Type B pancreatic cell (in vitro differentiated cells): ENCODE results near the gene ADAMTS20. TPM values are rescaled to one million over a fixed set of nuclear protein-coding genes. Genes with fewer than 3 reads are reported as not detected.
A peak's percentile ranks its signal among the peaks of the same experiment; 100 is the strongest.

Source experiments
- DNase-seq: peaks from one replicate; pipeline ENCODE4 v3.0.0; 2021; ENCODE audit warnings: mixed read lengths; ENCODE audit not compliant: unreplicated experiment; ENCODE audit errors: extremely low spot score
- H3K27ac Mint-ChIP-seq: 2 replicates; pipeline ENCODE4 v1.8.0; 2021; ENCODE audit warnings: mild to moderate bottlenecking, mixed read lengths
- H3K27me3 Mint-ChIP-seq: 2 replicates; pipeline ENCODE4 v1.8.0; 2021; ENCODE audit warnings: mixed read lengths
- H3K36me3 Mint-ChIP-seq: 2 replicates; pipeline ENCODE4 v1.8.0; 2021; ENCODE audit warnings: mixed read lengths
- H3K4me1 Mint-ChIP-seq: one replicate; pipeline ENCODE4 v1.8.0; 2021; ENCODE audit warnings: mixed read lengths; ENCODE audit not compliant: unreplicated experiment
- H3K4me3 Mint-ChIP-seq: 2 replicates; pipeline ENCODE4 v1.8.0; 2021; ENCODE audit warnings: mild to moderate bottlenecking, mixed read lengths
- H3K9me3 Mint-ChIP-seq: 2 replicates; pipeline ENCODE4 v1.8.0; 2021; ENCODE audit warnings: mixed read lengths
- CTCF ChIP-seq: fragments of 200-600 bp; sonication (generic); conservative IDR thresholded peaks from 2 replicates; pipeline ENCODE4 v1.5.0; 2021; ENCODE audit warnings: antibody characterized with exemption, mild to moderate bottlenecking
- total RNA-seq: library from RNA; stranded (reverse); gene quantifications from 2 replicates; pipeline ENCODE4 v1.2.1, GENCODE V29; 2021; ENCODE audit warnings: low replicate concordance

Gene ADAMTS20
- total RNA-seq, 1 donor from 2014 or later: 3.1 TPM

GRCh38 chr12:43331935-43332334, 220.1 kb downstream of the ADAMTS20 start:
- peaks cover 8% of the 10 kb centered on the region for H3K9me3 Mint-ChIP-seq
- H3K27me3 Mint-ChIP-seq: no peaks in the 10 kb centered on the region
- no peak for DNase-seq
- peaks cover 3% of the 10 kb centered on the region for H3K36me3 Mint-ChIP-seq
- no peaks in the 10 kb centered on the region for H3K4me1 Mint-ChIP-seq
- no peak for TF ChIP-seq CTCF
- no peak overlapping the region for H3K4me3 Mint-ChIP-seq
- H3K27ac Mint-ChIP-seq: no peak overlapping the region

- H3K36me3 Mint-ChIP-seq: peaks cover 3% of the 10 kb centered on the region
- DNase-seq: no peak
- no peak overlapping the region for H3K4me3 Mint-ChIP-seq
- no peak for TF ChIP-seq CTCF
- H3K27me3 Mint-ChIP-seq: no peaks in the 10 kb centered on the region
- H3K4me1 Mint-ChIP-seq: no peaks in the 10 kb centered on the region
- peak overlapping the region; percentile 51 for H3K27ac Mint-ChIP-seq
- peaks cover 16% of the 10 kb centered on the region for H3K9me3 Mint-ChIP-seq
These were observed 222.6 kb downstream of the ADAMTS20 start for GRCh38 chr12:43329375-43329774.

GRCh38 chr12:43325786-43326185, 226.2 kb downstream of the ADAMTS20 start:
- TF ChIP-seq CTCF: no peak
- peaks cover 3% of the 10 kb centered on the region for H3K36me3 Mint-ChIP-seq
- H3K27me3 Mint-ChIP-seq: no peaks in the 10 kb centered on the region
- DNase-seq: no peak
- H3K4me1 Mint-ChIP-seq: no peaks in the 10 kb centered on the region
- H3K4me3 Mint-ChIP-seq: no peak overlapping the region
- no peak overlapping the region for H3K27ac Mint-ChIP-seq
- peaks cover 22% of the 10 kb centered on the region for H3K9me3 Mint-ChIP-seq

GRCh38 chr12:43320281-43320680, 231.7 kb downstream of the ADAMTS20 start:
- Mint-ChIP-seq H3K27me3 (no peaks in the 10 kb centered on the region), H3K4me3 (no peak overlapping the region), H3K36me3 (no peaks in the 10 kb centered on the region), H3K9me3 (peaks cover 9% of the 10 kb centered on the region), H3K4me1 (peaks cover 19% of the 10 kb centered on the region), H3K27ac (no peak overlapping the region)
- no peak for DNase-seq
- no peak for TF ChIP-seq CTCF

- Mint-ChIP-seq H3K27me3 (no peaks in the 10 kb centered on the region), H3K36me3 (no peaks in the 10 kb centered on the region), H3K27ac (no peak overlapping the region), H3K4me1 (peaks cover 19% of the 10 kb centered on the region), H3K9me3 (peaks cover under 1% of the 10 kb centered on the region), H3K4me3 (no peak overlapping the region)
- TF ChIP-seq CTCF: no peak
- DNase-seq: no peak
These were observed 234.0 kb downstream of the ADAMTS20 start for GRCh38 chr12:43318021-43318420.

- peaks cover 19% of the 10 kb centered on the region for H3K4me1 Mint-ChIP-seq
- TF ChIP-seq CTCF: no peak
- no peak for DNase-seq
- no peaks in the 10 kb centered on the region for H3K27me3 Mint-ChIP-seq
- H3K36me3 Mint-ChIP-seq: no peaks in the 10 kb centered on the region
- no peak overlapping the region for H3K4me3 Mint-ChIP-seq
- H3K27ac Mint-ChIP-seq: no peak overlapping the region
- no peaks in the 10 kb centered on the region for H3K9me3 Mint-ChIP-seq
These were observed 234.8 kb downstream of the ADAMTS20 start for GRCh38 chr12:43317156-43317555.
